Measurements from ENCODE around the gene SNRPB. TPM values are rescaled to one million over a fixed set of nuclear protein-coding genes. Genes with fewer than 3 reads are reported as not detected.
A peak's percentile ranks its signal among the peaks of the same experiment; 100 is the strongest.

SNRPB gene
- total and polyA plus RNA-seq, 2 experiments from 2014 or later, result 784 to 785 TPM

DNA sequence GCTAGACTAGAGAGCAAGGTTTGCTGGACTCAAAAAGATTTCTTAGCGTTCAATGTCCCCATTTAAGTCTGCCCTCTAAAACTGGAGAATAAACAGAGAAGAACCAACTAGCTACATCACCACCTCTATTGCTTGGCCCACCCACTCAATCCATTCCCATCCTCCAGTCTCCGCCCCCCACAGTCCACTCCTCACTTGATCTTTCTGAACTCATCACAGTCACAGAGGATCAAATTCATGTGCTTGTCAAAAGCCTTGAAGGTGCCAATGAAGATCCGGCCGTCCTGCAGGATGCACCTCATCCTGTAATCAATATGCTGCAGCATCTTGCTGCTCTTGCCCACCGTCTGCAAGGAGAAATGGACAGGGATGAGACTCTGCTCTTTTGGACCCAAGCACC lies 3.2 kb downstream of the SNRPB start:
- Histone ChIP-seq H3K4me2 (peak overlapping the region; percentile 83; the same call in 1 of the 2 replicates), H3K9me2 (ENCODE audit: insufficient read depth) (no peaks in the 10 kb centered on the region), H4K20me1 (replicated peaks; ENCODE audit: insufficient read depth) (peaks cover 63% of the 10 kb centered on the region), H3K27ac (ENCODE audit: low read depth) (no peak overlapping the region; the same call in 1 of the 2 replicates), H2AFZ (no peak overlapping the region), H3K36me3 (ENCODE audit: insufficient read depth) (peaks cover 59% of the 10 kb centered on the region), H3K79me2 (replicated peaks; ENCODE audit: insufficient read depth) (peaks cover 69% of the 10 kb centered on the region), H3K4me1 (ENCODE audit: insufficient read depth) (peaks cover 4% of the 10 kb centered on the region; the same call in 1 of the 2 replicates), H3F3A (replicated peaks; ENCODE audit: low read depth) (peaks cover 15% of the 10 kb centered on the region; the same call in 1 of the 2 replicates), H3K4me3 (no peak overlapping the region), H3K27me3 (ENCODE audit: insufficient read depth) (no peaks in the 10 kb centered on the region)
- ATAC-seq (no peak), DNase-seq (ENCODE audit: low spot score) (no peak)
- Mint-ChIP-seq H3K9me3 (no peaks in the 10 kb centered on the region), H3K27ac (0 out of 2 replicates have a peak overlapping the region, but pooled peaks have one; percentile 24), H3K4me1 (peaks cover 24% of the 10 kb centered on the region), H3K27me3 (ENCODE audit: insufficient read depth, low read depth, poor library complexity) (peaks cover 17% of the 10 kb centered on the region), H3K36me3 (ENCODE audit: low read depth) (peaks cover 82% of the 10 kb centered on the region), H3K4me3 (peak overlapping the region; percentile 100)
- TF ChIP-seq CREB1 (CRISPR knock-in tag; IDR thresholded peaks at IDR 0.05; ENCODE audit: low read depth) (no peak), NANOG (IDR thresholded peaks at IDR 0.05; ENCODE audit: borderline replicate concordance) (no peak), EZH2phosphoT487 (IDR thresholded peaks at IDR 0.05; ENCODE audit: unreplicated experiment) (no peak), STAT1 (IDR thresholded peaks at IDR 0.05; ENCODE audit: unreplicated experiment) (no peak), EZH2 (IDR thresholded peaks at IDR 0.05; ENCODE audit: low read depth, unreplicated experiment) (no peak), ZNF114 (CRISPR knock-in tag; IDR thresholded peaks at IDR 0.05) (no peak), POLR2AphosphoS5 (IDR thresholded peaks at IDR 0.05; ENCODE audit: low read depth) (no peak), ZNF331 (CRISPR knock-in tag; IDR thresholded peaks at IDR 0.05; ENCODE audit: low read depth) (no peak), JUNB (IDR thresholded peaks at IDR 0.05; ENCODE audit: unreplicated experiment) (no peak)
- TF ChIP-seq, protein P1, sequence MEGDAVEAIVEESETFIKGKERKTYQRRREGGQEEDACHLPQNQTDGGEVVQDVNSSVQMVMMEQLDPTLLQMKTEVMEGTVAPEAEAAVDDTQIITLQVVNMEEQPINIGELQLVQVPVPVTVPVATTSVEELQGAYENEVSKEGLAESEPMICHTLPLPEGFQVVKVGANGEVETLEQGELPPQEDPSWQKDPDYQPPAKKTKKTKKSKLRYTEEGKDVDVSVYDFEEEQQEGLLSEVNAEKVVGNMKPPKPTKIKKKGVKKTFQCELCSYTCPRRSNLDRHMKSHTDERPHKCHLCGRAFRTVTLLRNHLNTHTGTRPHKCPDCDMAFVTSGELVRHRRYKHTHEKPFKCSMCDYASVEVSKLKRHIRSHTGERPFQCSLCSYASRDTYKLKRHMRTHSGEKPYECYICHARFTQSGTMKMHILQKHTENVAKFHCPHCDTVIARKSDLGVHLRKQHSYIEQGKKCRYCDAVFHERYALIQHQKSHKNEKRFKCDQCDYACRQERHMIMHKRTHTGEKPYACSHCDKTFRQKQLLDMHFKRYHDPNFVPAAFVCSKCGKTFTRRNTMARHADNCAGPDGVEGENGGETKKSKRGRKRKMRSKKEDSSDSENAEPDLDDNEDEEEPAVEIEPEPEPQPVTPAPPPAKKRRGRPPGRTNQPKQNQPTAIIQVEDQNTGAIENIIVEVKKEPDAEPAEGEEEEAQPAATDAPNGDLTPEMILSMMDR (conservative IDR thresholded peaks at IDR 0.05; ENCODE audit: low read depth in 2 of 2), result no peak
- TF ChIP-seq, protein P2, sequence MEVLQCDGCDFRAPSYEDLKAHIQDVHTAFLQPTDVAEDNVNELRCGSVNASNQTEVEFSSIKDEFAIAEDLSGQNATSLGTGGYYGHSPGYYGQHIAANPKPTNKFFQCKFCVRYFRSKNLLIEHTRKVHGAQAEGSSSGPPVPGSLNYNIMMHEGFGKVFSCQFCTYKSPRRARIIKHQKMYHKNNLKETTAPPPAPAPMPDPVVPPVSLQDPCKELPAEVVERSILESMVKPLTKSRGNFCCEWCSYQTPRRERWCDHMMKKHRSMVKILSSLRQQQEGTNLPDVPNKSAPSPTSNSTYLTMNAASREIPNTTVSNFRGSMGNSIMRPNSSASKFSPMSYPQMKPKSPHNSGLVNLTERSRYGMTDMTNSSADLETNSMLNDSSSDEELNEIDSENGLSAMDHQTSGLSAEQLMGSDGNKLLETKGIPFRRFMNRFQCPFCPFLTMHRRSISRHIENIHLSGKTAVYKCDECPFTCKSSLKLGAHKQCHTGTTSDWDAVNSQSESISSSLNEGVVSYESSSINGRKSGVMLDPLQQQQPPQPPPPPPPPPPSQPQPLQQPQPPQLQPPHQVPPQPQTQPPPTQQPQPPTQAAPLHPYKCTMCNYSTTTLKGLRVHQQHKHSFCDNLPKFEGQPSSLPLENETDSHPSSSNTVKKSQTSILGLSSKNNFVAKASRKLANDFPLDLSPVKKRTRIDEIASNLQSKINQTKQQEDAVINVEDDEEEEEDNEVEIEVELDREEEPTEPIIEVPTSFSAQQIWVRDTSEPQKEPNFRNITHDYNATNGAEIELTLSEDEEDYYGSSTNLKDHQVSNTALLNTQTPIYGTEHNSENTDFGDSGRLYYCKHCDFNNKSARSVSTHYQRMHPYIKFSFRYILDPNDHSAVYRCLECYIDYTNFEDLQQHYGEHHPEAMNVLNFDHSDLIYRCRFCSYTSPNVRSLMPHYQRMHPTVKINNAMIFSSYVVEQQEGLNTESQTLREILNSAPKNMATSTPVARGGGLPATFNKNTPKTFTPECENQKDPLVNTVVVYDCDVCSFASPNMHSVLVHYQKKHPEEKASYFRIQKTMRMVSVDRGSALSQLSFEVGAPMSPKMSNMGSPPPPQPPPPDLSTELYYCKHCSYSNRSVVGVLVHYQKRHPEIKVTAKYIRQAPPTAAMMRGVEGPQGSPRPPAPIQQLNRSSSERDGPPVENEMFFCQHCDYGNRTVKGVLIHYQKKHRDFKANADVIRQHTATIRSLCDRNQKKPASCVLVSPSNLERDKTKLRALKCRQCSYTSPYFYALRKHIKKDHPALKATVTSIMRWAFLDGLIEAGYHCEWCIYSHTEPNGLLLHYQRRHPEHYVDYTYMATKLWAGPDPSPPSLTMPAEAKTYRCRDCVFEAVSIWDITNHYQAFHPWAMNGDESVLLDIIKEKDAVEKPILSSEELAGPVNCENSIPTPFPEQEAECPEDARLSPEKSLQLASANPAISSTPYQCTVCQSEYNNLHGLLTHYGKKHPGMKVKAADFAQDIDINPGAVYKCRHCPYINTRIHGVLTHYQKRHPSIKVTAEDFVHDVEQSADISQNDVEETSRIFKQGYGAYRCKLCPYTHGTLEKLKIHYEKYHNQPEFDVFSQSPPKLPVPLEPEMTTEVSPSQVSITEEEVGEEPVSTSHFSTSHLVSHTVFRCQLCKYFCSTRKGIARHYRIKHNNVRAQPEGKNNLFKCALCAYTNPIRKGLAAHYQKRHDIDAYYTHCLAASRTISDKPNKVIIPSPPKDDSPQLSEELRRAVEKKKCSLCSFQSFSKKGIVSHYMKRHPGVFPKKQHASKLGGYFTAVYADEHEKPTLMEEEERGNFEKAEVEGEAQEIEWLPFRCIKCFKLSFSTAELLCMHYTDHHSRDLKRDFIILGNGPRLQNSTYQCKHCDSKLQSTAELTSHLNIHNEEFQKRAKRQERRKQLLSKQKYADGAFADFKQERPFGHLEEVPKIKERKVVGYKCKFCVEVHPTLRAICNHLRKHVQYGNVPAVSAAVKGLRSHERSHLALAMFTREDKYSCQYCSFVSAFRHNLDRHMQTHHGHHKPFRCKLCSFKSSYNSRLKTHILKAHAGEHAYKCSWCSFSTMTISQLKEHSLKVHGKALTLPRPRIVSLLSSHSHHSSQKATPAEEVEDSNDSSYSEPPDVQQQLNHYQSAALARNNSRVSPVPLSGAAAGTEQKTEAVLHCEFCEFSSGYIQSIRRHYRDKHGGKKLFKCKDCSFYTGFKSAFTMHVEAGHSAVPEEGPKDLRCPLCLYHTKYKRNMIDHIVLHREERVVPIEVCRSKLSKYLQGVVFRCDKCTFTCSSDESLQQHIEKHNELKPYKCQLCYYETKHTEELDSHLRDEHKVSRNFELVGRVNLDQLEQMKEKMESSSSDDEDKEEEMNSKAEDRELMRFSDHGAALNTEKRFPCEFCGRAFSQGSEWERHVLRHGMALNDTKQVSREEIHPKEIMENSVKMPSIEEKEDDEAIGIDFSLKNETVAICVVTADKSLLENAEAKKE (CRISPR knock-in tag; IDR thresholded peaks at IDR 0.05), result no peak
- TF ChIP-seq, protein P3, sequence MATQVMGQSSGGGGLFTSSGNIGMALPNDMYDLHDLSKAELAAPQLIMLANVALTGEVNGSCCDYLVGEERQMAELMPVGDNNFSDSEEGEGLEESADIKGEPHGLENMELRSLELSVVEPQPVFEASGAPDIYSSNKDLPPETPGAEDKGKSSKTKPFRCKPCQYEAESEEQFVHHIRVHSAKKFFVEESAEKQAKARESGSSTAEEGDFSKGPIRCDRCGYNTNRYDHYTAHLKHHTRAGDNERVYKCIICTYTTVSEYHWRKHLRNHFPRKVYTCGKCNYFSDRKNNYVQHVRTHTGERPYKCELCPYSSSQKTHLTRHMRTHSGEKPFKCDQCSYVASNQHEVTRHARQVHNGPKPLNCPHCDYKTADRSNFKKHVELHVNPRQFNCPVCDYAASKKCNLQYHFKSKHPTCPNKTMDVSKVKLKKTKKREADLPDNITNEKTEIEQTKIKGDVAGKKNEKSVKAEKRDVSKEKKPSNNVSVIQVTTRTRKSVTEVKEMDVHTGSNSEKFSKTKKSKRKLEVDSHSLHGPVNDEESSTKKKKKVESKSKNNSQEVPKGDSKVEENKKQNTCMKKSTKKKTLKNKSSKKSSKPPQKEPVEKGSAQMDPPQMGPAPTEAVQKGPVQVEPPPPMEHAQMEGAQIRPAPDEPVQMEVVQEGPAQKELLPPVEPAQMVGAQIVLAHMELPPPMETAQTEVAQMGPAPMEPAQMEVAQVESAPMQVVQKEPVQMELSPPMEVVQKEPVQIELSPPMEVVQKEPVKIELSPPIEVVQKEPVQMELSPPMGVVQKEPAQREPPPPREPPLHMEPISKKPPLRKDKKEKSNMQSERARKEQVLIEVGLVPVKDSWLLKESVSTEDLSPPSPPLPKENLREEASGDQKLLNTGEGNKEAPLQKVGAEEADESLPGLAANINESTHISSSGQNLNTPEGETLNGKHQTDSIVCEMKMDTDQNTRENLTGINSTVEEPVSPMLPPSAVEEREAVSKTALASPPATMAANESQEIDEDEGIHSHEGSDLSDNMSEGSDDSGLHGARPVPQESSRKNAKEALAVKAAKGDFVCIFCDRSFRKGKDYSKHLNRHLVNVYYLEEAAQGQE (IDR thresholded peaks at IDR 0.05; ENCODE audit: unreplicated experiment), result no peak
- TF ChIP-seq, protein P4, sequence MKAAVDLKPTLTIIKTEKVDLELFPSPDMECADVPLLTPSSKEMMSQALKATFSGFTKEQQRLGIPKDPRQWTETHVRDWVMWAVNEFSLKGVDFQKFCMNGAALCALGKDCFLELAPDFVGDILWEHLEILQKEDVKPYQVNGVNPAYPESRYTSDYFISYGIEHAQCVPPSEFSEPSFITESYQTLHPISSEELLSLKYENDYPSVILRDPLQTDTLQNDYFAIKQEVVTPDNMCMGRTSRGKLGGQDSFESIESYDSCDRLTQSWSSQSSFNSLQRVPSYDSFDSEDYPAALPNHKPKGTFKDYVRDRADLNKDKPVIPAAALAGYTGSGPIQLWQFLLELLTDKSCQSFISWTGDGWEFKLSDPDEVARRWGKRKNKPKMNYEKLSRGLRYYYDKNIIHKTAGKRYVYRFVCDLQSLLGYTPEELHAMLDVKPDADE (IDR thresholded peaks at IDR 0.05), result no peak
